Measurements from ENCODE around the gene RSKR. TPM values are rescaled to one million over a fixed set of nuclear protein-coding genes. Genes with fewer than 3 reads are reported as not detected.

Gene RSKR
- total RNA-seq, 4 donors from 2014 or later: 3.5 to 43.7 (median 15.2) TPM

GRCh38 chr17:28598389-28598788 lies 15.6 kb downstream of the RSKR start:
- no peak for DNase-seq (ENCODE audit: low spot score in 2 of 2)
- 3% methylated on average over 16 of the region's 17 CpGs for WGBS
- H3K4me3 ChIP-seq: peak overlapping the region; percentile 64
- TF ChIP-seq, protein P1, sequence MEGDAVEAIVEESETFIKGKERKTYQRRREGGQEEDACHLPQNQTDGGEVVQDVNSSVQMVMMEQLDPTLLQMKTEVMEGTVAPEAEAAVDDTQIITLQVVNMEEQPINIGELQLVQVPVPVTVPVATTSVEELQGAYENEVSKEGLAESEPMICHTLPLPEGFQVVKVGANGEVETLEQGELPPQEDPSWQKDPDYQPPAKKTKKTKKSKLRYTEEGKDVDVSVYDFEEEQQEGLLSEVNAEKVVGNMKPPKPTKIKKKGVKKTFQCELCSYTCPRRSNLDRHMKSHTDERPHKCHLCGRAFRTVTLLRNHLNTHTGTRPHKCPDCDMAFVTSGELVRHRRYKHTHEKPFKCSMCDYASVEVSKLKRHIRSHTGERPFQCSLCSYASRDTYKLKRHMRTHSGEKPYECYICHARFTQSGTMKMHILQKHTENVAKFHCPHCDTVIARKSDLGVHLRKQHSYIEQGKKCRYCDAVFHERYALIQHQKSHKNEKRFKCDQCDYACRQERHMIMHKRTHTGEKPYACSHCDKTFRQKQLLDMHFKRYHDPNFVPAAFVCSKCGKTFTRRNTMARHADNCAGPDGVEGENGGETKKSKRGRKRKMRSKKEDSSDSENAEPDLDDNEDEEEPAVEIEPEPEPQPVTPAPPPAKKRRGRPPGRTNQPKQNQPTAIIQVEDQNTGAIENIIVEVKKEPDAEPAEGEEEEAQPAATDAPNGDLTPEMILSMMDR (IDR thresholded peaks at IDR 0.05): no peak
- peaks cover 23% of the 10 kb centered on the region for H3K4me1 ChIP-seq
- H3K27me3 ChIP-seq: no peaks in the 10 kb centered on the region
- H3K36me3 ChIP-seq: no peaks in the 10 kb centered on the region
- no peaks in the 10 kb centered on the region for H3K9me3 ChIP-seq
- H3K27ac ChIP-seq: no peak overlapping the region

DNA sequence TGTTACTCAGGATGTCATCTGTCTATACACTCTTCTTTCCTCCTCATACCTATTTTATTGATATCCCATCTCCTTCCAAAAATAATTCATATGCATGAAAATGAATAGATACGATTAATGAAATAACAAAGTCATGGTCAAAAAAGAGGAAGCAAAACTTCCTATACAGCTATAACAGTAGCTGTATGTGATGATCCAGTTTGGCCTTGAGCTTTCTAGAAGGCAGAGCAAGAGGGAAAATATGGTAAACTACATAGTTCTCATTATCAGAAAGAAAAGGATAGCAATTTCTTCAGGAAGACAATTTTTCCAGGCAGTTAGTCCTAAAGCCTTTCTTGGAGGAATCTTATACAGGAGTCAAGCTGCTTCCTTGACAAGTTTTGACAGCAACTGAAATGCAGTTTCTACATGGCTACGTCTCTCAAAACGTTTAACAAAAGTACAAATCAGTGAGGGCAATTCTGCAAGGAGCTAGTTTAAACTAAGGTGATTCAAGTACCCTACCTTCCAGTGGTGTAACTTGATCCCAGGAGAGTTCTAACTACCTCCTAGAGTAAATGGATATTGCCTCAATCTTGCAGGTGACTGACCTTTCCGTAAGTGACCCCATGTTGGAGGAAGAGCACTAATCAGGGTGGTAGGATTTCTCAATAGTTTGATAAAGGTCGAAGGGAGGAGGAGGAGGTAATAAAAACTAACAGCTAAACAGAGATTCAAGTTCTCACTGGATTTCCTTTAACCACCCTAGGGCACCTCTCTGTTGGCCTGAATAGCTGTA lies 16.2 kb downstream of the RSKR start:
- H3K27me3 ChIP-seq: no peaks in the 10 kb centered on the region
- H3K4me1 ChIP-seq: peaks cover 23% of the 10 kb centered on the region
- no peak for DNase-seq (ENCODE audit: low spot score in 2 of 2)
- 32% methylated on average over 5 of the region's 5 CpGs for WGBS
- H3K9me3 ChIP-seq: no peaks in the 10 kb centered on the region
- no peaks in the 10 kb centered on the region for H3K36me3 ChIP-seq
- H3K4me3 ChIP-seq: peak overlapping the region; percentile 64
- no peak overlapping the region for H3K27ac ChIP-seq
- TF ChIP-seq, protein P1 (IDR thresholded peaks at IDR 0.05): no peak
- TF ChIP-seq POLR2A (IDR thresholded peaks at IDR 0.05) (no peak), POLR2AphosphoS5 (IDR thresholded peaks at IDR 0.05) (no peak), EP300 (IDR thresholded peaks at IDR 0.05) (no peak)

DNA sequence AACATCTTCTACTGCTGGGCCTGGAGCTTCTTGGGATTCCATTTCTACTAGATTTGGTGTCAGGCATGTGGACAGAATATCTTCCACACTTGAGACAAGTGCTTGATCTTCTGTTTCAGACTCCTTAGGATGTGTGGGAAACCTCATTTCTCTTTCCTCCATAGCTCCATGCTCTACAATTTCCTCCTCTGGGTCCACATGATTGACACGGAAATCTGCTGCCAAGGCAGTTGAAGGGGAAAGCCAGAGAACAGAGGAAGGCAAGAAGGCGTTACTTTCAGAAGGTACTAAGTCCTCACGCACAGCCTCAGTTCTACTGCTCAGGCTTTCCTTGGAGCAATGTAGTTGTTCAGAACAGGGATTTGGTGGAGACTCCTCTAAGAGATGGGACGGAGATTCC lies 21.7 kb downstream of the RSKR start:
- Histone ChIP-seq H3K9me3 (no peaks in the 10 kb centered on the region), H3K27me3 (no peaks in the 10 kb centered on the region), H3K4me1 (no peaks in the 10 kb centered on the region), H3K4me3 (no peak overlapping the region), H3K36me3 (peaks cover 17% of the 10 kb centered on the region), H3K27ac (no peak overlapping the region)
- TF ChIP-seq EP300 (IDR thresholded peaks at IDR 0.05) (no peak), POLR2A (IDR thresholded peaks at IDR 0.05) (no peak), POLR2AphosphoS5 (IDR thresholded peaks at IDR 0.05) (no peak)
- TF ChIP-seq, protein P1 (IDR thresholded peaks at IDR 0.05): no peak
- WGBS: 95% methylated on average over 4 of the region's 4 CpGs
- DNase-seq (ENCODE audit: low spot score in 2 of 2): no peak

DNA sequence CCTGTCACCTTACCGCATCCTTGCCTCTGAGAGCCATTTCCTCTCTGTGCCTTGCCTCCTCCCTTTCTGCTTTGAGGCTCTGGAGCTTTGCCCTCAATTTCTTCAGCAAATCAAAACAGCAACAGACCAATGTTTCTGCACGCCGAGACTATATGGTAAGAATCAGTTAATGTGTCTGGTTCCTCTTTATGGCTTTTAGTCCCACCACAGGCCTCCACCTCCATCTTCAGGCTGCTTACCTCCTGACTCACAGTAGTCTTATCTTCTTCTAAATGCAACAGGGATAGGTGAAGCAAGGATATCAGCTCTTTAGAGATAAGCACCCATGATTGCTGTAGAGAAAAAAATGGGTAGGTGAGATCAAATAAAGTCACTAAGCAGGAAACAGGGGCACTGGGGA lies 28.1 kb downstream of the RSKR start:
- whole genome bisulfite sequencing: 92% methylated on average over 3 of the region's 3 CpGs
- H3K4me1 ChIP-seq: no peaks in the 10 kb centered on the region
- no peak overlapping the region for H3K4me3 ChIP-seq
- DNase-seq (ENCODE audit: low spot score in 2 of 2): no peak
- no peak for TF ChIP-seq EP300 (IDR thresholded peaks at IDR 0.05)
- TF ChIP-seq, protein P1 (IDR thresholded peaks at IDR 0.05): no peak
- TF ChIP-seq POLR2AphosphoS5 (IDR thresholded peaks at IDR 0.05): no peak
- no peak for TF ChIP-seq POLR2A (IDR thresholded peaks at IDR 0.05)
- peaks cover 43% of the 10 kb centered on the region for H3K36me3 ChIP-seq
- H3K27ac ChIP-seq: no peak overlapping the region
- no peaks in the 10 kb centered on the region for H3K27me3 ChIP-seq
- H3K9me3 ChIP-seq: no peaks in the 10 kb centered on the region

DNA sequence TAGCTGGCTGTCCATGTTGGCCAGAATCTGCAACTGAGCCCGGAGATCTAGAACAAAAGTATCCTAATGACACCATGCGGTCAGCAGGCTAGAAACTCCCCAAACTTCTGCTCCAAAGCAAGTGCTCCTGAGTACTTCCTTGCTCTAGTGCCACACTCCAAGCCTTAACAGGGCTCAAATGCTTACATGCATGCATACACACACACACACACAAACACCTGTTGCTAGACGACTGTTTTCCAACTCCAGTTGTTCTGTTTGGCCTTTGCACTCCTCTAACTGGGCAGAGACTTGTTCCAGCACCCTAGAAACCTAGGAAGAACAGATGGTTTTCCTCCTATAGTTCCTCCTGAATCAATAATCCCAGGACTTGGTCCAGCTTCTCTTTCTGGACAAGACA lies 29.6 kb downstream of the RSKR start:
- H3K27ac ChIP-seq: no peak overlapping the region
- no peak overlapping the region for H3K4me3 ChIP-seq
- H3K4me1 ChIP-seq: no peaks in the 10 kb centered on the region
- no peaks in the 10 kb centered on the region for H3K27me3 ChIP-seq
- no peak for DNase-seq (ENCODE audit: low spot score in 2 of 2)
- 92% methylated on average over 3 of the region's 3 CpGs for WGBS
- no peaks in the 10 kb centered on the region for H3K9me3 ChIP-seq
- H3K36me3 ChIP-seq: peaks cover 42% of the 10 kb centered on the region
- no peak for TF ChIP-seq EP300 (IDR thresholded peaks at IDR 0.05)
- TF ChIP-seq POLR2A (IDR thresholded peaks at IDR 0.05): no peak
- TF ChIP-seq POLR2AphosphoS5 (IDR thresholded peaks at IDR 0.05): no peak
- TF ChIP-seq, protein P1 (IDR thresholded peaks at IDR 0.05): no peak
